ENCODE results near the gene CXXC5. TPM values are rescaled to one million over a fixed set of nuclear protein-coding genes. Genes with fewer than 3 reads are reported as not detected.

CXXC5 gene
- total and polyA plus RNA-seq, 9 of the 15 experiments (the other 6 are each of a cell fraction or from before 2014, with no cell fraction given), result 1.9 to 123 (median 45.8) TPM

- no peak for TF ChIP-seq SRSF1 (IDR thresholded peaks at IDR 0.05; ENCODE audit: low read depth, low read length)
- TF ChIP-seq THRB (CRISPR knock-in tag; conservative IDR thresholded peaks at IDR 0.05), result 0 out of 2 replicates have a peak, but pooled peaks have one; percentile 22
- peak; percentile 78 for TF ChIP-seq ZBTB17 (CRISPR knock-in tag; IDR thresholded peaks at IDR 0.05)
- TF ChIP-seq BCOR (IDR thresholded peaks at IDR 0.05), result no peak
- no peak for TF ChIP-seq ZFPM2 (CRISPR knock-in tag; IDR thresholded peaks at IDR 0.05)
- no peak for TF ChIP-seq MTA2 (IDR thresholded peaks at IDR 0.05; ENCODE audit: low read depth)
- TF ChIP-seq ZFP91 (CRISPR knock-in tag; IDR thresholded peaks at IDR 0.05), result no peak; the same call in none of the 2 replicates
- TF ChIP-seq ATF7 (IDR thresholded peaks at IDR 0.05), result no peak
- TF ChIP-seq ZNF764 (CRISPR knock-in tag; IDR thresholded peaks at IDR 0.05; ENCODE audit: low read depth), result no peak
- no peak for TF ChIP-seq ZNF431 (CRISPR knock-in tag; IDR thresholded peaks at IDR 0.05)
- no peak for TF ChIP-seq ILK (tag; IDR thresholded peaks at IDR 0.05; ENCODE audit: borderline replicate concordance, low read depth)
- no peak for TF ChIP-seq MCM7 (IDR thresholded peaks at IDR 0.05)
- TF ChIP-seq NCOR1 (IDR thresholded peaks at IDR 0.05), result no peak
- TF ChIP-seq PRMT5 (CRISPR knock-in tag; IDR thresholded peaks at IDR 0.05), result no peak
- TF ChIP-seq IRF9 (tag; IDR thresholded peaks at IDR 0.05), result no peak
- TF ChIP-seq ZKSCAN8 (CRISPR knock-in tag; IDR thresholded peaks at IDR 0.05), result no peak
- TF ChIP-seq GTF2E2 (tag; IDR thresholded peaks at IDR 0.05), result no peak
- TF ChIP-seq CTCFL (IDR thresholded peaks at IDR 0.05; ENCODE audit: borderline replicate concordance, insufficient read depth, low read depth, low read length, poor library complexity, severe bottlenecking), result no peak
- no peak for TF ChIP-seq ZZZ3 (IDR thresholded peaks at IDR 0.05)
- TF ChIP-seq CHD1 (IDR thresholded peaks at IDR 0.05; ENCODE audit: low read length), result peak; percentile 4
Observed at GRCh38 chr5:139638090-139638735, 9.9 kb upstream of the CXXC5 start (continued).

Measured in K562 (cell line).